Stimulated activated CD8-positive, alpha-beta memory T cell treated with anti-CD3 and anti-CD28 coated beads, Interleukin-4, amount 100 ng/mL, for 4 hours (primary cell): Measurements from ENCODE around the gene CTAGE4.
"Not testable (repeated sequence)": the region's sequence is repeated elsewhere in the genome, so short reads cannot be mapped to it uniquely, and the experiment has no call there.

Experiments
- DNase-seq, 2 donors: peaks; one replicate each; pipeline ENCODE4 v3.0.0-alpha.2; 2020; ENCODE audit warnings: low read depth in 2 of 2, low spot score in 1 of 2

The CTAGE4 gene, protein sequence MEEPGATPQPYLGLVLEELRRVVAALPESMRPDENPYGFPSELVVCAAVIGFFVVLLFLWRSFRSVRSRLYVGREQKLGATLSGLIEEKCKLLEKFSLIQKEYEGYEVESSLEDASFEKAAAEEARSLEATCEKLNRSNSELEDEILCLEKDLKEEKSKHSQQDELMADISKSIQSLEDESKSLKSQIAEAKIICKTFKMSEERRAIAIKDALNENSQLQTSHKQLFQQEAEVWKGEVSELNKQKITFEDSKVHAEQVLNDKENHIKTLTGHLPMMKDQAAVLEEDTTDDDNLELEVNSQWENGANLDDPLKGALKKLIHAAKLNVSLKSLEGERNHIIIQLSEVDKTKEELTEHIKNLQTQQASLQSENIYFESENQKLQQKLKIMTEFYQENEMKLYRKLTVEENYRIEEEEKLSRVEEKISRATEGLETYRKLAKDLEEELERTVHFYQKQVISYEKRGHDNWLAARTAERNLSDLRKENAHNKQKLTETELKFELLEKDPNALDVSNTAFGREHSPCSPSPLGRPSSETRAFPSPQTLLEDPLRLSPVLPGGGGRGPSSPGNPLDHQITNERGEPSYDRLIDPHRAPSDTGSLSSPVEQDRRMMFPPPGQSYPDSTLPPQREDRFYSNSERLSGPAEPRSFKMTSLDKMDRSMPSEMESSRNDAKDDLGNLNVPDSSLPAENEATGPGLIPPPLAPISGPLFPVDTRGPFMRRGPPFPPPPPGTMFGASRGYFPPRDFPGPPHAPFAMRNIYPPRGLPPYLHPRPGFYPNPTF

GRCh38 chr7:144183166-144183565 is at the start of gene CTAGE4:
CTAGE4 (plus strand) TSS chr7:144183466; CDS start chr7:144183504, 38 bp downstream.
- not testable (repeated sequence) for DNase-seq

DNA sequence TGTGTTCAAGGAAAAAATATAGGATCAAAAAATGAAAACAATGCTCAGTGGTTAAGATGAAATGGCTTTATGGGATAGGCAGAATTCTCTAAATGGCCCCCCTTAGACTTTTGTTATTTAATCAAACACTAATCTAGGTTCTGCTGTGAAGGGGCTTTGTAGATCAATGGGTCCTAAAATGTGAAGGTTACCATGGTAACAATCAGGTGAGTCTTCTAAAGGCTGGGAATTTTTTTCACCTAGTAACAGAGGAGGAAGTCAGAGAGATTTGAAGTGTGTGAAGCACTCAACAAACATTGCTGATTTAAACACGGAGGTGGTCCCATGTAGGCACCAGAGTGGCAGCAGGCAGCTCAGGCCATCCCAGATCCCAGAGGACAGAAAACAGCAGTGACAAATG is 49.1 kb upstream of the CTAGE4 start:
- DNase-seq, result no peak

DNA sequence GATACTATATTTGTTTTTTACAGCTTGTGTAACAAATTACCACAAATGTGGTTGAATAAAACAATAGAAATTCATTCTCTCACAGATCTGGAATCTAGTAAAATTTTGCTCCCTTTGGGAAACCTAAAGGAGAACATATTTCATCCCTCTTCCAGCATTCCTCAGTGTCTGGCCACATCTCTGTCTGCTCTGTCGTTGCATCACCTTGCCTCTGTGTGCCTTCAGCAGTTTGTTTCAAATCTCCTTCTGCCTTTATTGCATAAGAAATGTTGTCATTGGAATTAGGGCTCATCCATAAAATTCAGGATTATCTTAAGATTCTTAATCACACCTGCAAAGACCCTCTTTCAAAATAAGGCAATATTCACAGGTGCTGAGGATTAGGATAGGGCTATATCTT is 45.8 kb upstream of the CTAGE4 start:
- DNase-seq, result no peak

GRCh38 chr7:144142187-144142586 is 41.1 kb upstream of the CTAGE4 start:
- no peak for DNase-seq

DNA sequence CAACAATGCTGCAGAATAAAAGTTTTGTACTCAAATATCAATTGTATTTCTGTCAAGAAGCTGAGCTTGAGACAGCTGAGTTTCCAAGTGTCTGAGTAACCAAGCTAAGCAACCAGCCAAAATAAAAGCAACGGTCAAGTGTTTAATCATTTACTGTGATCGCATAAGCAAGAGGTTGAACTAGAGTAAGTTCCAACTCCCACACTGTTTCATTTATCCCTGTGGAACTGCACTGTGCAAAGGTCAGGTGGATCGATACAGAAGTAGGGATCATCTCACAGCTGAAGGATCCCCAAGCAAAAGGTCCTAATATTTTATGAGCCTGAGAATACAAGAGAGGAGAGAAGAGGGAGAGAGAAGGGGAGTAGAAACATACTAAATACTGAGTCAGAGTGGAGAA is 38.8 kb upstream of the CTAGE4 start:
- DNase-seq, result no peak

- DNase-seq, result no peak
Observed at GRCh38 chr7:144148224-144148827, 34.9 kb upstream of the CTAGE4 start.

DNA sequence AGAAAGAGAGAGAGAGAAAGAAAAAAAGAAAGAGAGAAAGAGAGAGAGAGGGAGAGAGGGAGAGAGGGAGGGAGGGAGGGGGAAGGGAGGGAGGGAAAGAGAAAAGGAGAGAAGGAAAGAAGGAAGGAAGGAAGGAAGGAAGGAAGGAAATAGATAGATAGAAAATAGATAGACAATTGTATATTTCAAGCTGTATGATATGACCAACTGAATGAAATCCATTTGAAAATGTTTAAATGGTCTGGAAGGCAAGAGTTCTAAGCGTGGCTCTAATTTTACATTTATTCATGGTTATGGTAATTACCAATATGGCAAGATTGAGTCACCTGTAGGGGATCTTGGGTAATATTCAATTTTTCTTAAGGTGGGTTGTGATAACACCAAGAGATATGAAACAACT is 24.4 kb upstream of the CTAGE4 start:
- no peak for DNase-seq

GRCh38 chr7:144164784-144165183 is 18.5 kb upstream of the CTAGE4 start:
- DNase-seq, result no peak

GRCh38 chr7:144171594-144172350 is 11.5 kb upstream of the CTAGE4 start:
- DNase-seq, result not testable (repeated sequence)

GRCh38 chr7:144174613-144175012 is 8.7 kb upstream of the CTAGE4 start:
- DNase-seq, result no peak

- DNase-seq, result not testable (repeated sequence)
Observed at GRCh38 chr7:144178380-144179164, 4.7 kb upstream of the CTAGE4 start.

GRCh38 chr7:144179165-144179479 is 4.1 kb upstream of the CTAGE4 start:
- not testable (repeated sequence) for DNase-seq

DNA sequence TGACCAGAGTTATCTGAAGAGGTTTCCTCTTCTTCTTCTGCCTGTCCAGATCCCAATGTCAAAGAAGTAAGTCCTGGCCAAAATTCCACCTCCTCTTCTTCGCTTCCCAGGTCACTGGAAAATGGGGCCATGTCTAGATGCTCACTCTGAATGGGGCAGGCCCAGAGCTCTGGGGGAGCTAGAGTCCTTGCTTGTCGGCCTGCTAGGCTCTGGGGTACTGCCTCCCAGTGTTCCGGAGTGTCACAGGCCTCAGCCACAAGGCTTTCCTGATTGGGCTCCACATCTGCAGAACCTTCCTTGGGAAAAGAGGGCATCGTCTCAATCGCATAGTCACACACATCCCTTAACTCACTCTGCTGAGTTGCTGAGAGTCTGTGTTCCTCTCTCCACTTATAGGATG is 4.6 kb downstream of the CTAGE4 start:
- not testable (repeated sequence) for DNase-seq

- not testable (repeated sequence) for DNase-seq
Observed at GRCh38 chr7:144188578-144189171, 5.4 kb downstream of the CTAGE4 start.

DNA sequence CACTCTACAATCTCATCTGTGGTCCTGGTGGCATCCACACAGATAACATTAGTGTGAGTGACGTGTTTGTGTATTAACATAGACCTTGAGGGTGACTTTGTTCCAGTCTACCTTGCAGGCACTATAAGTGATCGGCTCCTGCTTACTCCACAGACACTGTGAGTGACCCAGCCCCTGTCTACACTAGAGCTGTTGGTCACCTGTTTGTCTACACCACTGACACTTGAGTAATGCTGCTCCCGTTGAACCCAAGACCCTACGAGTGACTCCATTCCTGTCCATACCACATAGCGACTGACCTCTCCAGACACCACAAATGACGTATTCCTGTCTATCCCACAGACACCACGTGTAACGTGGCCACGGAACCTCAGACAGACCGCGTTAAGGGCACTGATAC is 10.5 kb downstream of the CTAGE4 start:
- DNase-seq, result not testable (repeated sequence)

DNA sequence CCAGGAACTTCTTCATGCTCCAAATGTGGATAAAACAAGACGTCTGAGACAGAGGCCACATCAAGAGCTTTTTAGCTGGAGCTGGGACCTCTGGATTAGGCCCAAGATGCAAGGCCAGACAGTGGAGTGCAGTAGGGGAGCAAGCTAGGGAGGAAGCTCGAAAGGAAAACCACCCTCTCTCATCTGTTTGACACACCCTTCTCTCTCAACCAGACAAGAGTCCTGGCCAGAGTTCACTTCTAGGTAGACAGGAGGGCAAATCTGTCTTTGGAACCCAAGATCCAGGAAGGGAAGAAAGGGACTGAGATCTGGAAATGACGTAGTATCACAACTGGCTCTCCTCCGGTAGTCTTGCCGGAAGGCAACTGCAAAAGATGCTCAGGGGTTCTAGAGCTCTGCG is 11.2 kb downstream of the CTAGE4 start:
- DNase-seq, result not testable (repeated sequence)

DNA sequence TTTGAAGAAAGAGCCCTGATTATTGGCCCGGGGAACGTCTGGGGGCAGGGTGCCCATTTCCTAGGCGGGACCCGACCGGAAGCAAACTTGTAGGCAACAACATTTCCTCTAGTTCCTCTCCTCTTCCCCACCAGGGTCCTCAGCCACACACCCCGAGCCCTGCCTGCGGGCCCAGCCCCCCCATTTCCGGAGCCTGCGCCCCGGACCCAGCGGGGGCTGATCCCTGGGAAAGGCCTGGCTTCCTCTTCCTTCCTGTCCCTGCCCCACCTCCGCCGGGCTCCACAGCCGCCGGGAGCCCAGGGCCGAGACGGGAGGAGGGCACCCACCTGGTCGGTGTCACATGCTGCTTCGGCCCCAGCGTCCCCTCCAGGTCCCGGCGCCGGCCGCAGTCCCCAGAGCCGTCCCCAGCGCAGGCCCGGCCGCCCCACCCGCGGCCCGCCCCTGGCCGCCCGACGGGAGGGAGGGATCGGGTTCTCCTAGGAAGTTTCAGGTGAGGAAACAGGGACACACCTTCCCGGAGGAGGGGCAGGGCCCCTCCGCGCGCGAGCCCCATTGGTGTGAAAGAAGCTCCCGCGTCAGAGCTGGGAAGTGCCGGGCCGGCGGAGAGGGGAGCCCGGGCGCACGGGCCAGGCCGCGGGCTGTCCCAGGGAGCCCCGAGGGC is 12.1 kb downstream of the CTAGE4 start, which contains the start of gene ARHGEF35:
Gene ARHGEF35, minus strand, starts transcription at position 622 of the 661 bp plus-strand sequence. CDS start 7,450 bp downstream, outside the sequence.
- not testable (repeated sequence) for DNase-seq

DNA sequence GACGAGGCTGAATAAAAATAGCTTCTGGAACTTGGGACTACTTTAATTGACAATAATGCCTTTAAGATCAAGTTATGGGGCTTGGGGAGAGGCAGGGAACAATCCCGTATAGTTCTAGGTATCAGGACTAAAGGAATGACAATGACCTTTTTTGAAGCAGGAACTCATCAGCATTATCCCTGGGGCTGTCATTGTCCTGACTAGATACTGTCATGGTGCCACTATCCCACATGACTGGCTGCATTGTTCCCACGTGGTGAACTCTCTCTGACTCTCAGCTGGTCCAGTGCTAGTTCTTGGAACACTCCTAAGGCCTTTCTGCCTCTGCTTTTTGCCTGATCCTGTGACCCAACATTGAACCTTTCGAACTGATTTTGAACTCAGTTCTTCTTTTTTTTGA is 15.7 kb downstream of the CTAGE4 start:
- DNase-seq, result not testable (repeated sequence)

DNA sequence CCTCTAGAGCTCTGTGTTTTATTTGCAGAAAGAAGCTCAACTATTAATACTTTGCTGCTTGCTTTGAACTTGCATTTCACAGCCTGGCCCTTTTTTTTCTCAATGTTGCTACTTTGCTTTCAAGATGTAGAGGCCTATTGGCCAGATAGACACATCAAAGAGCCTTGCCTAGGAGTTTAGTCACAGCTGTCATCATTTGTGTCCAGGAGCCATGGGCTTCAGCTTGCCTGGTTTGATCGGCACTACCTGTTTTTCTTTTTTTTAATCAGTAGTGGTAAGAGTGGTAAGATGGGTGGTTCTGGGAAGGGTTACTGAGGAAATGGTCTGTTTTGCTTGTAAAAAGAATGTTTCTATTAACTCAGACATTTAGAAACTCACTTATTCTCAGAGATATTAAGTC is 18.7 kb downstream of the CTAGE4 start:
- not testable (repeated sequence) for DNase-seq
